HCT116 (cell line): ENCODE measurements around the gene GPR84. TPM values are rescaled to one million over a fixed set of nuclear protein-coding genes. Genes with fewer than 3 reads are reported as not detected.

Experiments
- ATAC-seq: fragments of 200-7000 bp; cut with Tn5 transposase; 2 replicates; pipeline ENCODE4 v1.9.1; 2020; ENCODE audit warnings: mild to moderate bottlenecking, moderate library complexity
- BruUV-seq: library from RNA; stranded (reverse); fragments of 400-500 nt; replicated peaks from 2 replicates; lab custom pipeline; 2021; lab: Mats Ljungman, UMichigan
- CTCF ChIA-PET: fragments of 300-600 bp; sonication (Branson Sonifier 250); formaldehyde crosslinking; loops from one replicate; lab custom pipeline; 2021; ENCODE audit warnings: antibody characterized with exemption; lab: Charles Lee
- POLR2A ChIA-PET: fragments of 300-600, 350-600 bp; sonication (Branson Sonifier 250); formaldehyde crosslinking; loops from one replicate; lab custom pipeline; 2021; ENCODE audit warnings: antibody characterized with exemption; lab: Charles Lee
- RAD21 ChIA-PET, 2 experiments: fragments of 300-600 bp; sonication (Branson Sonifier 250); formaldehyde crosslinking; loops; one replicate each; lab custom pipeline; 2023; ENCODE audit warnings: low total read pairs in 2 of 2; ENCODE audit not compliant: uncharacterized antibody in 2 of 2, unreplicated experiment in 2 of 2, low non-redundant PET in 1 of 2; lab: Charles Lee
- DNase-seq: peaks from one replicate; pipeline ENCODE4 v3.0.0-alpha.2; 2010; ENCODE audit warnings: low read depth, low spot score
- H2AFZ ChIP-seq: fragments of 200-600 bp; shearing (Covaris generic), sonication (generic); 2 replicates; pipeline ENCODE4 v1.6.1; 2017; ENCODE audit warnings: low read depth, mixed run types, mixed read lengths, antibody characterized with exemption, low read length; ENCODE audit not compliant: poor library complexity, severe bottlenecking
- H3K27ac ChIP-seq: 2 replicates; pipeline ENCODE4 v1.5.1; 2012; ENCODE audit warnings: low read depth, low read length
- H3K27me3 ChIP-seq: fragments of 200-600 bp; sonication (generic); 2 replicates; pipeline ENCODE4 v1.6.1; 2016; ENCODE audit warnings: mixed run types, low read length, mixed read lengths; ENCODE audit not compliant: insufficient read depth
- H3K36me3 ChIP-seq, 2 experiments: fragments of 200-500 bp in 1 of 2; fragments of 200-600 bp in 1 of 2; sonication (Bioruptor generic) in 1 of 2; sonication (generic) in 1 of 2; 2 replicates each; pipeline versions ENCODE4 v1.5.1 to v1.6.1; 2014 to 2016; ENCODE audit warnings: low read length in 2 of 2, inconsistent platforms in 1 of 2, mixed read lengths in 1 of 2, mixed run types in 1 of 2; ENCODE audit not compliant: insufficient read depth in 2 of 2, control insufficient read depth in 1 of 2
- H3K4me1 ChIP-seq, 2 experiments: fragments of 200-600 bp in 1 of 2; sonication (generic) in 1 of 2; 2 replicates each; pipeline versions ENCODE4 v1.5.1 to v1.6.1; 2012 to 2017; ENCODE audit warnings: low read length in 2 of 2, inconsistent platforms in 1 of 2, mild to moderate bottlenecking in 1 of 2, mixed read lengths in 1 of 2, mixed run types in 1 of 2, moderate library complexity in 1 of 2; ENCODE audit not compliant: insufficient read depth in 2 of 2, control insufficient read depth in 1 of 2
- H3K4me2 ChIP-seq: fragments of 200-600 bp; sonication (generic); 2 replicates; pipeline ENCODE4 v1.6.1; 2017; ENCODE audit warnings: mixed run types, low read length, mixed read lengths
- H3K4me3 ChIP-seq, 2 experiments: fragments of 200-600 bp in 1 of 2; sonication (generic) in 1 of 2; replicated peaks in 1 of 2; 2 replicates each; pipeline ENCODE4 v1.5.1; 2011 to 2016; ENCODE audit warnings: low read length in 2 of 2, control low read depth in 1 of 2, low read depth in 1 of 2, mild to moderate bottlenecking in 1 of 2, mixed read lengths in 1 of 2, mixed run types in 1 of 2
- H3K79me2 ChIP-seq: fragments of 200-600 bp; sonication (generic); 2 replicates; pipeline ENCODE4 v1.6.1; 2017; ENCODE audit warnings: mild to moderate bottlenecking, mixed run types, low read length, moderate library complexity, mixed read lengths; ENCODE audit not compliant: insufficient read depth
- H3K9ac ChIP-seq: fragments of 200-600 bp; sonication (generic); 2 replicates; pipeline ENCODE4 v1.6.1; 2016; ENCODE audit warnings: low read length, mixed read lengths
- H3K9me2 ChIP-seq: fragments of 200-600 bp; sonication (generic), shearing (Covaris generic); 2 replicates; pipeline ENCODE4 v1.6.1; 2017; ENCODE audit warnings: mixed run types, mild to moderate bottlenecking, moderate library complexity; ENCODE audit not compliant: insufficient read depth
- H3K9me3 ChIP-seq, 2 experiments: fragments of 200-500 bp in 1 of 2; fragments of 200-600 bp in 1 of 2; sonication (Bioruptor generic) in 1 of 2; sonication (generic) in 1 of 2; 2 replicates each; pipeline ENCODE4 v1.6.1; 2014 to 2017; ENCODE audit warnings: low read length in 2 of 2, mixed read lengths in 2 of 2, inconsistent platforms in 1 of 2, low read depth in 1 of 2, mild to moderate bottlenecking in 1 of 2, mixed run types in 1 of 2, moderate library complexity in 1 of 2; ENCODE audit not compliant: control insufficient read depth in 1 of 2, insufficient read depth in 1 of 2
- H4K20me1 ChIP-seq: fragments of 200-600 bp; sonication (generic), shearing (Covaris generic); 2 replicates; pipeline ENCODE4 v1.6.1; 2017; ENCODE audit warnings: mixed run types, mild to moderate bottlenecking, moderate library complexity; ENCODE audit not compliant: insufficient read depth
- CBX3 ChIP-seq: IDR thresholded peaks from 2 replicates; pipeline ENCODE4 v1.6.1; 2012; ENCODE audit warnings: low read depth
- CEBPB ChIP-seq: IDR thresholded peaks from 2 replicates; pipeline ENCODE4 v1.6.1; 2012; ENCODE audit warnings: low read depth
- CTCF ChIP-seq, 3 experiments: fragments of 200-600 bp in 1 of 3; sonication (generic) in 1 of 3; IDR thresholded peaks in 2 of 3; conservative IDR thresholded peaks in 1 of 3; 2 replicates each; pipeline ENCODE4 v1.5.1; 2012 to 2017; ENCODE audit warnings: low read depth in 2 of 3, low read length in 2 of 3, antibody characterized with exemption in 1 of 3, borderline replicate concordance in 1 of 3, control low read depth in 1 of 3, mild to moderate bottlenecking in 1 of 3, mixed read lengths in 1 of 3, mixed run types in 1 of 3, moderate library complexity in 1 of 3; ENCODE audit not compliant: insufficient read depth in 1 of 3
- EZH2 ChIP-seq: fragments of 200-600 bp; sonication (generic); IDR thresholded peaks from 2 replicates; pipeline ENCODE4 v1.6.1; 2017; ENCODE audit warnings: antibody characterized with exemption, mixed run types
- EZH2phosphoT487 ChIP-seq: fragments of 200-600 bp; IDR thresholded peaks from 2 replicates; pipeline ENCODE4 v1.6.1; 2018; ENCODE audit warnings: antibody characterized with exemption, borderline replicate concordance
- FOSL1 ChIP-seq: IDR thresholded peaks from 2 replicates; pipeline ENCODE4 v1.6.1; 2012; ENCODE audit warnings: low read depth
- JUND ChIP-seq: IDR thresholded peaks from 2 replicates; pipeline ENCODE4 v1.6.1; 2012
- MAX ChIP-seq: IDR thresholded peaks from 2 replicates; pipeline ENCODE4 v1.6.1; 2012
- POLR2A ChIP-seq: IDR thresholded peaks from 2 replicates; pipeline ENCODE4 v1.7.0; 2011; ENCODE audit warnings: borderline replicate concordance; ENCODE audit not compliant: insufficient read depth, insufficient read length; ENCODE audit errors: extremely low read depth
- POLR2AphosphoS5 ChIP-seq: IDR thresholded peaks from 2 replicates; pipeline ENCODE4 v1.6.1; 2011; ENCODE audit warnings: mild to moderate bottlenecking, low read depth, low read length, moderate library complexity
- RAD21 ChIP-seq: IDR thresholded peaks from 2 replicates; pipeline ENCODE4 v1.6.1; 2012; ENCODE audit warnings: low read depth, mild to moderate bottlenecking
- SP1 ChIP-seq: IDR thresholded peaks from 2 replicates; pipeline ENCODE4 v1.6.1; 2012; ENCODE audit warnings: low read depth
- SRF ChIP-seq: IDR thresholded peaks from 2 replicates; pipeline ENCODE4 v1.6.1; 2012; ENCODE audit warnings: low read depth
- TCF7L2 ChIP-seq: IDR thresholded peaks from 2 replicates; pipeline ENCODE4 v1.7.0; 2011; ENCODE audit warnings: borderline replicate concordance, inconsistent platforms; ENCODE audit not compliant: insufficient read depth, insufficient read length; ENCODE audit errors: extremely low read depth
- ZFX ChIP-seq: fragments of 450-650 bp; IDR thresholded peaks from 2 replicates; pipeline ENCODE4 v1.6.1; 2017
- ZNF274 ChIP-seq: fragments of 200-500 bp; sonication (Bioruptor generic); IDR thresholded peaks from 2 replicates; pipeline ENCODE4 v1.6.1; 2014; ENCODE audit warnings: mild to moderate bottlenecking, low read depth, low read length, inconsistent platforms
- intact Hi-C: fragments of 100-400 bp; cut with micrococcal nuclease; formaldehyde crosslinking; loops from 2 replicates; pipeline ENCODE4 v1.10.0; 2022
- total RNA-seq: library from RNA; stranded (reverse); gene quantifications from one replicate; pipeline ENCODE4 v1.2.1, GENCODE V29; 2021; ENCODE audit not compliant: unreplicated experiment
- TF ChIP-seq, protein P1 (sequence below): IDR thresholded peaks from 2 replicates; pipeline ENCODE4 v1.6.1; 2012
- TF ChIP-seq, protein P2 (sequence below): IDR thresholded peaks from 2 replicates; pipeline ENCODE4 v1.6.1; 2011; ENCODE audit warnings: mild to moderate bottlenecking, low read length, moderate library complexity; ENCODE audit not compliant: insufficient replicate concordance; ENCODE audit errors: extremely low read depth
- TF ChIP-seq, protein P3 (sequence below): IDR thresholded peaks from 2 replicates; pipeline ENCODE4 v1.6.1; 2012; ENCODE audit warnings: low read depth

Gene GPR84
- total RNA-seq, 1 experiment from 2014 or later, result not detected

DNA sequence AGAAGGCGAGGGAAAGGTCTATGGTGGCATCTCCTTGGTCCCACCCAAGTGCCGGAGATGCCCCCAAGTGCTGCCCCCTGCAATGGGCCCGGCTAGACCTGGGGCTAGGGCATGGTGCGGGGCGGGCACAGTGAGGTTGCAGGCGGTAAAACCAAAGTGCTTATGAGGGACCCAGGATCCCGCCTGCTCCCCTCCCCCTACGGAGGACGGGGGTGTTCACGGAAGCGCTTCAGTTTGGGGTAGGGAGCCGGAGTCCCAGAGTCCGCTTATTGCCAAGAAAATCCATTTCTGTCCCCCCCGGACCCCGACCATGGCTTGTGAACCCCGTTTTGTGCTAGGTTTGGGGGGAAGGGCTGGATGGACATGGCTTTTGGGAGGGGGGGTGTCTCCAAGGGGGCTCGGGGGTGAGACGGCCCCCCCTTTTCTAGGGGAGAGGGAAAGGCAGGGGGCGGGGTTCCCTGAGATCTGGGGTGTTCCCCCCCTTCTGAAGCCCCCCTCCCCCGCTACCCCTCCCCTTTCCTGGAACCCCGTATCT is 5.4 kb upstream of the GPR84 start:
- CTCF ChIA-PET, result interaction anchor here (0.9 to 2.8 kb wide), 15 partner anchors 9 to 169 kb away, joined by 3 to 51 read pairs (median 5); partner anchors contain the start of genes CBX5 and HNRNPA1
- H2AFZ ChIP-seq, result no peak overlapping the region
- no peak overlapping the region for H3K27ac ChIP-seq
- intact Hi-C loops, result loop anchor here (1.0 to 2.0 kb wide), 2 partner anchors 25 to 69 kb away; no protein-coding TSS in a partner anchor
- H3K9ac ChIP-seq, result peak overlapping the region; percentile 39
- no peaks in the 10 kb centered on the region for H3K79me2 ChIP-seq
- no peak for TF ChIP-seq ZNF274
- no peak for TF ChIP-seq TCF7L2
- TF ChIP-seq FOSL1, result no peak
- no peak for TF ChIP-seq CEBPB
- no peak for TF ChIP-seq POLR2AphosphoS5
- TF ChIP-seq, protein P1, sequence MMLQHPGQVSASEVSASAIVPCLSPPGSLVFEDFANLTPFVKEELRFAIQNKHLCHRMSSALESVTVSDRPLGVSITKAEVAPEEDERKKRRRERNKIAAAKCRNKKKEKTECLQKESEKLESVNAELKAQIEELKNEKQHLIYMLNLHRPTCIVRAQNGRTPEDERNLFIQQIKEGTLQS, result no peak
- TF ChIP-seq JUND, result no peak
- no peak for TF ChIP-seq CBX3
- TF ChIP-seq RAD21, result no peak
- no peak for TF ChIP-seq MAX
- no peak for TF ChIP-seq SRF
- TF ChIP-seq SP1, result no peak
- no peak for TF ChIP-seq POLR2A
- TF ChIP-seq CTCF (IDR thresholded peaks at IDR 0.05 in 2 of 3, conservative IDR thresholded peaks at IDR 0.05 in 1 of 3; ENCODE audit: borderline replicate concordance in 1 of 3, insufficient read depth in 1 of 3, low read depth in 2 of 3, low read length in 2 of 3), result no peak
- no peak for TF ChIP-seq ZFX
- TF ChIP-seq EZH2phosphoT487, result no peak
- no peak for TF ChIP-seq EZH2
- TF ChIP-seq, protein P2, sequence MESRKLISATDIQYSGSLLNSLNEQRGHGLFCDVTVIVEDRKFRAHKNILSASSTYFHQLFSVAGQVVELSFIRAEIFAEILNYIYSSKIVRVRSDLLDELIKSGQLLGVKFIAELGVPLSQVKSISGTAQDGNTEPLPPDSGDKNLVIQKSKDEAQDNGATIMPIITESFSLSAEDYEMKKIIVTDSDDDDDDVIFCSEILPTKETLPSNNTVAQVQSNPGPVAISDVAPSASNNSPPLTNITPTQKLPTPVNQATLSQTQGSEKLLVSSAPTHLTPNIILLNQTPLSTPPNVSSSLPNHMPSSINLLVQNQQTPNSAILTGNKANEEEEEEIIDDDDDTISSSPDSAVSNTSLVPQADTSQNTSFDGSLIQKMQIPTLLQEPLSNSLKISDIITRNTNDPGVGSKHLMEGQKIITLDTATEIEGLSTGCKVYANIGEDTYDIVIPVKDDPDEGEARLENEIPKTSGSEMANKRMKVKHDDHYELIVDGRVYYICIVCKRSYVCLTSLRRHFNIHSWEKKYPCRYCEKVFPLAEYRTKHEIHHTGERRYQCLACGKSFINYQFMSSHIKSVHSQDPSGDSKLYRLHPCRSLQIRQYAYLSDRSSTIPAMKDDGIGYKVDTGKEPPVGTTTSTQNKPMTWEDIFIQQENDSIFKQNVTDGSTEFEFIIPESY, result no peak
- TF ChIP-seq, protein P3, sequence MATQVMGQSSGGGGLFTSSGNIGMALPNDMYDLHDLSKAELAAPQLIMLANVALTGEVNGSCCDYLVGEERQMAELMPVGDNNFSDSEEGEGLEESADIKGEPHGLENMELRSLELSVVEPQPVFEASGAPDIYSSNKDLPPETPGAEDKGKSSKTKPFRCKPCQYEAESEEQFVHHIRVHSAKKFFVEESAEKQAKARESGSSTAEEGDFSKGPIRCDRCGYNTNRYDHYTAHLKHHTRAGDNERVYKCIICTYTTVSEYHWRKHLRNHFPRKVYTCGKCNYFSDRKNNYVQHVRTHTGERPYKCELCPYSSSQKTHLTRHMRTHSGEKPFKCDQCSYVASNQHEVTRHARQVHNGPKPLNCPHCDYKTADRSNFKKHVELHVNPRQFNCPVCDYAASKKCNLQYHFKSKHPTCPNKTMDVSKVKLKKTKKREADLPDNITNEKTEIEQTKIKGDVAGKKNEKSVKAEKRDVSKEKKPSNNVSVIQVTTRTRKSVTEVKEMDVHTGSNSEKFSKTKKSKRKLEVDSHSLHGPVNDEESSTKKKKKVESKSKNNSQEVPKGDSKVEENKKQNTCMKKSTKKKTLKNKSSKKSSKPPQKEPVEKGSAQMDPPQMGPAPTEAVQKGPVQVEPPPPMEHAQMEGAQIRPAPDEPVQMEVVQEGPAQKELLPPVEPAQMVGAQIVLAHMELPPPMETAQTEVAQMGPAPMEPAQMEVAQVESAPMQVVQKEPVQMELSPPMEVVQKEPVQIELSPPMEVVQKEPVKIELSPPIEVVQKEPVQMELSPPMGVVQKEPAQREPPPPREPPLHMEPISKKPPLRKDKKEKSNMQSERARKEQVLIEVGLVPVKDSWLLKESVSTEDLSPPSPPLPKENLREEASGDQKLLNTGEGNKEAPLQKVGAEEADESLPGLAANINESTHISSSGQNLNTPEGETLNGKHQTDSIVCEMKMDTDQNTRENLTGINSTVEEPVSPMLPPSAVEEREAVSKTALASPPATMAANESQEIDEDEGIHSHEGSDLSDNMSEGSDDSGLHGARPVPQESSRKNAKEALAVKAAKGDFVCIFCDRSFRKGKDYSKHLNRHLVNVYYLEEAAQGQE, result no peak
- TF ChIP-seq, all 23 proteins: peak for 0
- POLR2A ChIA-PET, result interaction anchor here (0.9 to 1.8 kb wide), 3 partner anchors 10 to 89 kb away, joined by 3 to 6 read pairs (median 3); partner anchors contain the start of genes CBX5 and COPZ1
- Histone ChIP-seq H3K27me3 (no peaks in the 10 kb centered on the region), H3K36me3 (no peaks in the 10 kb centered on the region), H3K9me3 (no peaks in the 10 kb centered on the region), H3K4me2 (peak overlapping the region; percentile 74), H4K20me1 (no peaks in the 10 kb centered on the region), H3K4me3 (0 out of 4 replicates have a peak overlapping the region, but pooled peaks of 1 of the 2 experiments have one; percentile 29), H3K9me2 (no peaks in the 10 kb centered on the region), H3K4me1 (peaks cover 37 to 65% of the 10 kb centered on the region in 2 experiments)
- RAD21 ChIA-PET, result interaction anchor here (1.0 to 1.8 kb wide), 1 partner anchor 10 kb away, joined by 5 to 7 read pairs; no protein-coding TSS in a partner anchor
- no peak for ATAC-seq
- no peak for DNase-seq
- no TSS peak for BruUV-seq
